CD4-positive, CD25-positive, alpha-beta regulatory T cell (primary cell): ENCODE data around the gene ACSF3. TPM values are rescaled to one million over a fixed set of nuclear protein-coding genes. Genes with fewer than 3 reads are reported as not detected.

Experiments
- ATAC-seq, 2 donors: fragments of 150-1000 bp; cut with Tn5 transposase; one replicate each; pipeline ENCODE4 v1.10.0; 2021; ENCODE audit warnings: low read depth in 2 of 2, moderate number of reproducible peaks in 2 of 2, moderate library complexity in 1 of 2
- DNase-seq, 3 donors: peaks; one replicate each; pipeline versions ENCODE4 v3.0.0 to v3.0.0-alpha.2; 2012 to 2022; ENCODE audit warnings: mixed read lengths in 1 of 3
- H3K27ac ChIP-seq: one replicate; pipeline ENCODE4 v1.7.0; 2013; ENCODE audit warnings: mild to moderate bottlenecking, low read length; ENCODE audit not compliant: insufficient read depth, poor library complexity, severe bottlenecking
- H3K27me3 ChIP-seq: one replicate; pipeline ENCODE4 v1.7.0; 2013; ENCODE audit warnings: low read length; ENCODE audit not compliant: control insufficient read depth, insufficient read depth
- H3K36me3 ChIP-seq: one replicate; pipeline ENCODE4 v1.7.0; 2013; ENCODE audit warnings: mild to moderate bottlenecking, low read length, moderate library complexity; ENCODE audit not compliant: control insufficient read depth, insufficient read depth
- H3K4me1 ChIP-seq: 2 replicates; pipeline ENCODE4 v1.7.0; 2013; ENCODE audit warnings: mild to moderate bottlenecking, low read length; ENCODE audit not compliant: insufficient read depth, control insufficient read depth, poor library complexity, severe bottlenecking
- H3K4me3 ChIP-seq: one replicate; pipeline ENCODE4 v1.7.0; 2013; ENCODE audit warnings: low read depth, mild to moderate bottlenecking, low read length, moderate library complexity
- H3K9me3 ChIP-seq, 2 experiments: 1 replicate in 1 of 2; 2 replicates in 1 of 2; pipeline ENCODE4 v1.7.0; 2013; ENCODE audit warnings: low read length in 2 of 2, mild to moderate bottlenecking in 1 of 2, moderate library complexity in 1 of 2; ENCODE audit not compliant: control insufficient read depth in 2 of 2
- H3K27ac Mint-ChIP-seq, 3 donors: one replicate each; pipeline ENCODE4 v1.8.0; 2020 to 2022; ENCODE audit warnings: mild to moderate bottlenecking in 3 of 3, mixed read lengths in 3 of 3, moderate library complexity in 2 of 3
- H3K27me3 Mint-ChIP-seq: one replicate; pipeline ENCODE4 v1.8.0; 2022; ENCODE audit warnings: mild to moderate bottlenecking, mixed read lengths
- H3K36me3 Mint-ChIP-seq: one replicate; pipeline ENCODE4 v1.8.0; 2020; ENCODE audit warnings: mixed read lengths
- H3K4me1 Mint-ChIP-seq, 4 donors: one replicate each; pipeline ENCODE4 v1.8.0; 2020 to 2022; ENCODE audit warnings: mixed read lengths in 4 of 4, mild to moderate bottlenecking in 1 of 4
- H3K4me3 Mint-ChIP-seq, 4 donors: one replicate each; pipeline ENCODE4 v1.8.0; 2020 to 2022; ENCODE audit warnings: mild to moderate bottlenecking in 4 of 4, mixed read lengths in 4 of 4, moderate library complexity in 3 of 4
- H3K9me3 Mint-ChIP-seq, 7 donors: one replicate each; pipeline ENCODE4 v1.8.0; 2020 to 2022; ENCODE audit warnings: mixed read lengths in 7 of 7, mild to moderate bottlenecking in 3 of 7, moderate library complexity in 2 of 7
- polyA plus RNA-seq, 4 donors: library from polyadenylated mRNA; unstranded; fragments of 300-500 nt; fragmentation: Illumina TruSeq; gene quantifications; one replicate each; pipeline ENCODE4 v1.2.3, GENCODE V29; 2021
- total RNA-seq: library from RNA; stranded (reverse); gene quantifications from one replicate; pipeline ENCODE4 v1.2.3, GENCODE V29; 2022

ACSF3 gene
- total and polyA plus RNA-seq, 5 donors from 2014 or later = 24.1 to 56.3 (median 29.1) TPM

DNA sequence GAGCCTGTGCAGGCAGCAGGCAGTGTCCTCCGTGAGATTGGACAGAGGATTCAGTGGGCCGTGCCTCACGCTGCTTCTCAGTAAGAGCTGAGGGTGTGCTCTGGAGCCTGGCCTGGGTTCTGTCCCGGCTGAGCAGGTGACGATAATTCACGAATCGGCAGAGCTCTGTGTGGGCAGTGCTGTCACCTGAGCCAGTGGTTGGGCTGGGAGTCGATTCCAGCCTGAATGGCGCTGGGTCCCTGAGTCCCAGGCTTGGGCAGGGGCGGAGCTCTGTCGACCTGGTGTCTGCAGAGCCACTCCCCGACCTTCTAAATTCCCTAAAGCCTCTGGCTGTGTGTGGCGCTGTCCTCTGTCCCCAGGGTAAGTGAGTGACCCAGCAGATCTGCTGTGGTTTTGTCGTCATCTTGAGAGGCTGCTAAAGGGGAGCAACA lies 8.4 kb downstream of the ACSF3 start:
- Mint-ChIP-seq H3K27ac (peak overlapping the region in 2 of 3 donors; percentile 20 to 60), H3K9me3 (no peaks in the 10 kb centered on the region), H3K36me3 (peaks cover 25% of the 10 kb centered on the region), H3K4me3 (peak overlapping the region in 2 of 4 donors; percentile 11 to 47), H3K4me1 (peaks cover 6 to 46% (median 22%) of the 10 kb centered on the region in 4 donors), H3K27me3 (no peaks in the 10 kb centered on the region)
- H3K4me3 ChIP-seq = no peak overlapping the region
- H3K9me3 ChIP-seq = no peaks in the 10 kb centered on the region
- H3K27me3 ChIP-seq = no peaks in the 10 kb centered on the region
- H3K27ac ChIP-seq = no peak overlapping the region
- DNase-seq (no peak), ATAC-seq (no peak)
- peaks cover 33% of the 10 kb centered on the region for H3K4me1 ChIP-seq
- H3K36me3 ChIP-seq = peaks cover 56% of the 10 kb centered on the region

DNA sequence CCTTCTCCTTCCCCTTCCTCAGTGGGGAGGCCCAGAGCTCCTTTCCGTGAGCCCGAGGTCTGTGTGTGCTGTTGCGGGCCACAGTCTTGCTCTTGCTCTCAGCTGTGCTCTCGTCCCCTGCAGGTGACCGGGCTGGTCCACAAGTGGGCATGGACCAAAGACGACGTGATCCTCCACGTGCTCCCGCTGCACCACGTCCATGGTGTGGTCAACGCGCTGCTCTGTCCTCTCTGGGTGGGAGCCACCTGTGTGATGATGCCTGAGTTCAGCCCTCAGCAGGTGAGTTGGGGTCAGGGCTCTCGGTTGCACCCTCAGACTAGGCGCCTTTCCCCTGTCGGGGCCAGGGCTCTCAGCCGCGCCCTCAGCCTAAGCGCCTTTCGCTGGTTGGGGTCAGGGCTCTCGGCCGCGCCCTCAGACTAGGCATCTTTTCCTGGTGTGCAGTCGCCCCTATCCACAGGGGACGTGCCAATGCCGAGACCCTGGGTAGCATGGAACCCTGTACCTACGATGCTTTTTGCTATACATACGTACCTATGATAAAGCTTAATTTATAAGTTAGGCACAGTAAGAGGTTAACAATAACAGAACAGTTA lies 8.9 kb downstream of the ACSF3 start:
- H3K36me3 ChIP-seq = peaks cover 61% of the 10 kb centered on the region

DNA sequence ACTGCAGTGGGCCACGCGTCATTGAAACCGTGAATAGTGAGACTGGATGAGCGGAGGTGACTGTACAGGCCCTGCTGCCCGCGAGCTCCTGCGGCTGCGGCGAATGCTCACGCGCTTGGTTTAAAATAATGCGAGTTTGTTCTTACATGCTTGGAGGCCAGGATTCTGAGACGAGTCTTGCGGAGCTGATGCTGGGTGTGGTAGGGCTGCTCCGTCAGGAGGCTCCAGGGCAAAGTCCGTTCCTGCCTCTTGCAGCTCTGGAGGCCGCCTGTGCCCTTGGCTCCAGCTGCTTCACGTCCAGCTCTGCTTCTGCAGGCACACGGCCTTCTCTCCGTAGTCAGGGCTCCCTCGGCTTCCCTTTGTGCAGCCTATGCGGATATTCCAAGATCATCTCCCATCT lies 9.5 kb downstream of the ACSF3 start:
- H3K27ac Mint-ChIP-seq = no peak overlapping the region
- DNase-seq (no peak), ATAC-seq (no peak)
- no peaks in the 10 kb centered on the region for H3K9me3 Mint-ChIP-seq
- Histone ChIP-seq H3K36me3 (peaks cover 63% of the 10 kb centered on the region), H3K27ac (no peak overlapping the region), H3K27me3 (no peaks in the 10 kb centered on the region), H3K9me3 (no peaks in the 10 kb centered on the region), H3K4me1 (peaks cover 22% of the 10 kb centered on the region), H3K4me3 (no peak overlapping the region)
- peaks cover 32% of the 10 kb centered on the region for H3K36me3 Mint-ChIP-seq
- no peak overlapping the region for H3K4me3 Mint-ChIP-seq
- peaks cover 3 to 35% (median 15%) of the 10 kb centered on the region in 4 donors for H3K4me1 Mint-ChIP-seq
- no peaks in the 10 kb centered on the region for H3K27me3 Mint-ChIP-seq

More for the DNA sequence above, 8.9 kb downstream of the ACSF3 start:
- peaks cover 26% of the 10 kb centered on the region for H3K36me3 Mint-ChIP-seq
- no peaks in the 10 kb centered on the region for H3K27me3 Mint-ChIP-seq
- Histone ChIP-seq H3K4me3 (no peak overlapping the region), H3K27me3 (no peaks in the 10 kb centered on the region), H3K9me3 (no peaks in the 10 kb centered on the region), H3K27ac (no peak overlapping the region), H3K4me1 (peaks cover 28% of the 10 kb centered on the region)
- no peak overlapping the region for H3K4me3 Mint-ChIP-seq
- peak overlapping the region in 1 of 3 donors; percentile 66 for H3K27ac Mint-ChIP-seq
- ATAC-seq (no peak), DNase-seq (no peak)
- peaks cover 6 to 41% (median 19%) of the 10 kb centered on the region in 4 donors for H3K4me1 Mint-ChIP-seq
- no peaks in the 10 kb centered on the region for H3K9me3 Mint-ChIP-seq

DNA sequence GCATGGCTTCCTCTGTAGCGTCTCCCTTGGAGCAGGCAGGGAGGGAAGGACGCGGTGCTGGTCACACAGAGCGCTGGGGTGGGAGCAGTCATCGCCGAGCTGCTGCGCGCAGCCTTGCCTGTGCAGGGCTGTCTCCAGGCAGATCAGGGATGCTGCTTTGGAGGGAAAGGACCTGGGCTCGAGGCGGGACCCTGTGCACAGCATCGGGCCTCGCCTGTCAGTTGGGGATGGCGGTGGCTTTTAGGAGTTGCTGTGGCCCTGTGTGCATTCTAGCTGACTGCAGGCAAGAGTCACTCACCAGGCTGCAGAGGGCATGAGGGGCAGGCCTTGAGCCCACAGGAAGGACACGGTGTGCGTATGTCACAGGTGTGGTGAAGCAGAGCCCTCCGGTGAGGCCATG lies 10.1 kb downstream of the ACSF3 start:
- Histone ChIP-seq H3K4me1 (peaks cover 16% of the 10 kb centered on the region), H3K9me3 (no peaks in the 10 kb centered on the region), H3K27me3 (no peaks in the 10 kb centered on the region), H3K36me3 (peaks cover 68% of the 10 kb centered on the region), H3K27ac (no peak overlapping the region), H3K4me3 (no peak overlapping the region)
- Mint-ChIP-seq H3K9me3 (no peaks in the 10 kb centered on the region), H3K36me3 (peaks cover 38% of the 10 kb centered on the region), H3K27ac (peak overlapping the region in 1 of 3 donors; percentile 17), H3K27me3 (no peaks in the 10 kb centered on the region), H3K4me3 (no peak overlapping the region), H3K4me1 (peaks cover 0 to 29% (median 13%) of the 10 kb centered on the region in 4 donors)
- no peak for ATAC-seq
- DNase-seq = no peak

DNA sequence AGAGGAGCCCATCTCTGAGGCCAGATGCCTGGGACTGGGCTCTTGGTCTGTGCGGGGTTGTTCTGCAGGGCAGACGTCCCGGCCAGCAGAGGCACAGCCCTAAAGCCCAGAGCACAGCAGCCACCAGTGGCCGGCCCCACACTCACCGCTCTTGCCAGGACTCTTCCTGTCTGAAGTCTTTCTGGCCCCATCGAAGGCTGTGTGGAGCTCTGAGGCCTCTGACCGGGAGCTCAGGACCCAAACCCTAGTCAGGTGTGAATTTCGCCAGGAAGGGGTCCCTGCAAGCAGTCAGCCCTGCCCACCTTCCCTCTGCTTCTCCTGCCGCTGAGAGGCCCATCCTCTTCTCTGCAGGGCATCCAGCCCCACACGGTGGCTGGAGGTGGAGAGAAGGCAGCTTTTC lies 10.7 kb downstream of the ACSF3 start:
- Mint-ChIP-seq H3K36me3 (peaks cover 38% of the 10 kb centered on the region), H3K27me3 (no peaks in the 10 kb centered on the region), H3K4me1 (peaks cover 0 to 26% (median 10%) of the 10 kb centered on the region in 4 donors), H3K9me3 (no peaks in the 10 kb centered on the region), H3K4me3 (no peak overlapping the region), H3K27ac (peak overlapping the region in 1 of 3 donors; percentile 17)
- no peak for DNase-seq
- Histone ChIP-seq H3K9me3 (no peaks in the 10 kb centered on the region), H3K4me1 (peaks cover 11% of the 10 kb centered on the region), H3K27me3 (no peaks in the 10 kb centered on the region), H3K4me3 (no peak overlapping the region), H3K27ac (no peak overlapping the region), H3K36me3 (peaks cover 65% of the 10 kb centered on the region)
- no peak for ATAC-seq

DNA sequence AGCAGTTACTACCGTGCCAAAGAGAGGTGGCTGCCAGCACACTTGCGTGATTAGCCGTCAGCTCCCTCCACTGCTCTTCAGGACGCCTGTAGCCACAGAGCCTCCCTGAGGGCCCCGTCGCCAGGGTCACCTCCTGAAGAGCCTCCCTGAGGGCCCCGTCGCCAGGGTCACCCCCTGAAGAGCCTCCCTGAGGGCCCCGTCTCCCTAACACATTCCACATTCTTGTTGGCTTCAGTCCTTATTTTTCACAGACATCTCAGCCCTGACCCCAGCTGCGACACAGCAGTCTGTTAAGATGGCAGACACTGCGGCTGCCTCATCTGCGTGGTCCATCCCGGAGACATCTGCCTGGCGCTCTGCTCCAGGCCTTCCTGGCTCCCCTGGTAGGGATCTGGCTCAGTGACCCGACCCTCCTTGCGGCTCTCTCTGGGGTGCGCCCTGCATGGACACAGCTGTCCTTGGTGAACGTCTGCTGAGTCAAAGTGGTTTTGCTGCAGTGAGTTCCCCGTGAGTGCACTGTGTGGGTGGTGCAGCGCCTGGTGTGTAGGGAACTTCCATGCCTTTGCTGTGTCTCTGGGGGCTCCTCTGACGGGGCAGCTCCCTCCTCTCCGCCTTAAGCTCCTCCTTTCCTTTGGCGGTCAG lies 11.4 kb downstream of the ACSF3 start:
- Histone ChIP-seq H3K36me3 (peaks cover 65% of the 10 kb centered on the region), H3K27ac (no peak overlapping the region), H3K4me3 (no peak overlapping the region), H3K9me3 (no peaks in the 10 kb centered on the region), H3K27me3 (no peaks in the 10 kb centered on the region), H3K4me1 (peaks cover 3% of the 10 kb centered on the region)
- peaks cover 0 to 18% (median 6%) of the 10 kb centered on the region in 4 donors for H3K4me1 Mint-ChIP-seq
- H3K27me3 Mint-ChIP-seq = no peaks in the 10 kb centered on the region
- H3K27ac Mint-ChIP-seq = no peak overlapping the region
- no peak overlapping the region for H3K4me3 Mint-ChIP-seq
- ATAC-seq (no peak), DNase-seq (no peak)
- peaks cover 39% of the 10 kb centered on the region for H3K36me3 Mint-ChIP-seq
- H3K9me3 Mint-ChIP-seq = no peaks in the 10 kb centered on the region

DNA sequence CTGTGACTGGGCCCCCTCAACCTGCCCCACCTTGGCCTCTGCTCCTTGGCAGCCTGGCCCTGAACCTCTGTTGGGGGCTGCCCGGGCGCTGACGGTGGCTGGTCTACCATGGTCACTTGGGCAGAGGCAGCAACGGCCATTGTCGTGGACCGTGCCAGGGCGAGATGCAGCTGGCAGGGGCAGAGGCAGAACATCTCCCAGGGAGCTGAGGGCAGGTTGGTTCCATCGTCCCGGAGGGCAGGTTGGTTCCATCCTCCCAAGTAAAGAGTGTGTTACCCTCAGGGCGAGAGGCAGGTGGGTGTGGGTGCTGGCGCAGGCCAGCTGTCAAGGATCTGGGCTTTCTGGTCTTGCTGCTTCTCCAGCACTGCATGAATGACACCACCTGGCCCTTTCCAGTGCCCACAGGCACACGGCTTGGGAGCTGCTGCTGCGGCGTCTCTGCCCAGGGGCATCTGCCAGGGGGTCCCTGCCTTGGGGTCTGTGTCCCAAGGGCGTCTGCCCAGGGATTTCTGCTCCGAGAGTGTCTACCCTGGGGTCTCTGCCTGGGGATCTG lies 12.0 kb downstream of the ACSF3 start:
- ATAC-seq = no peak
- H3K27ac Mint-ChIP-seq = no peak overlapping the region

More for the DNA sequence above, 12.0 kb downstream of the ACSF3 start:
- H3K4me3 ChIP-seq = no peak overlapping the region
- no peaks in the 10 kb centered on the region for H3K9me3 ChIP-seq
- Mint-ChIP-seq H3K27me3 (no peaks in the 10 kb centered on the region), H3K4me3 (no peak overlapping the region), H3K9me3 (no peaks in the 10 kb centered on the region), H3K36me3 (peaks cover 41% of the 10 kb centered on the region), H3K4me1 (peaks cover 0 to 14% (median 6%) of the 10 kb centered on the region in 4 donors)
- H3K36me3 ChIP-seq = peaks cover 70% of the 10 kb centered on the region
- no peak for DNase-seq
- no peaks in the 10 kb centered on the region for H3K4me1 ChIP-seq
- no peak overlapping the region for H3K27ac ChIP-seq
- no peaks in the 10 kb centered on the region for H3K27me3 ChIP-seq
